ENCODE data around the gene CCT3. TPM values are rescaled to one million over a fixed set of nuclear protein-coding genes. Genes with fewer than 3 reads are reported as not detected.

CCT3 gene
- total and polyA plus RNA-seq, 4 donors = 74.5 to 144 (median 119) TPM

GRCh38 chr1:156356875-156357534, 18.9 kb upstream of the CCT3 start:
- Histone ChIP-seq H3K9me3 (ENCODE audit: control insufficient read depth in 4 of 4, low read length in 3 of 4) (no peaks in the 10 kb centered on the region), H3K36me3 (ENCODE audit: control insufficient read depth in 4 of 4, insufficient read depth in 3 of 4, low read depth in 1 of 4, low read length in 3 of 4) (no peaks in the 10 kb centered on the region), H3K4me3 (ENCODE audit: low read depth in 1 of 3, low read length in 3 of 3) (no peak overlapping the region), H3K27me3 (ENCODE audit: control insufficient read depth in 4 of 4, insufficient read depth in 4 of 4, low read length in 3 of 4) (no peaks in the 10 kb centered on the region), H3K9ac (ENCODE audit: low read depth in 1 of 2, low read length in 2 of 2) (no peak overlapping the region), H3K4me1 (ENCODE audit: control insufficient read depth in 4 of 4, insufficient read depth in 4 of 4, low read length in 3 of 4) (peaks cover 0 to 2% (median 1%) of the 10 kb centered on the region in 4 donors), H3K27ac (ENCODE audit: low read depth in 1 of 2, low read length in 2 of 2) (no peak overlapping the region)
- 10% methylated on average over 22 of the region's 22 CpGs for WGBS
- DNase-seq (ENCODE audit: low spot score) = peak; percentile 68
- TF ChIP-seq FOXA1 (IDR thresholded peaks at IDR 0.05) = no peak
- peak; percentile 34 for TF ChIP-seq SP1 (IDR thresholded peaks at IDR 0.05)
- TF ChIP-seq RXRA (IDR thresholded peaks at IDR 0.05) = no peak
- peak; percentile 61 to 81 for TF ChIP-seq RAD21 (IDR thresholded peaks at IDR 0.05)
- no peak for TF ChIP-seq TAF1 (conservative IDR thresholded peaks at IDR 0.05)
- peak; percentile 60 for TF ChIP-seq CTCF (IDR thresholded peaks at IDR 0.05; ENCODE audit: low read depth, low read length, missing input control)
- no peak for TF ChIP-seq EGR1 (IDR thresholded peaks at IDR 0.05; ENCODE audit: low read depth in 2 of 2)
- peak; percentile 15 for TF ChIP-seq HNF4G (IDR thresholded peaks at IDR 0.05)
- peak; percentile 80 to 81 for TF ChIP-seq HNF4A (conservative IDR thresholded peaks at IDR 0.05)
- TF ChIP-seq GABPA (IDR thresholded peaks at IDR 0.05 in 1 of 2, conservative IDR thresholded peaks at IDR 0.05 in 1 of 2) = no peak
- TF ChIP-seq REST (IDR thresholded peaks at IDR 0.05) = no peak
- TF ChIP-seq YY1 (IDR thresholded peaks at IDR 0.05) = no peak
- no peak for TF ChIP-seq NR2F2 (IDR thresholded peaks at IDR 0.05)
- no peak for TF ChIP-seq MAX (IDR thresholded peaks at IDR 0.05)
- no peak for TF ChIP-seq FOXA2 (IDR thresholded peaks at IDR 0.05)
- TF ChIP-seq JUND (IDR thresholded peaks at IDR 0.05) = no peak
- TF ChIP-seq ATF3 (IDR thresholded peaks at IDR 0.05) = no peak

- no peaks in the 10 kb centered on the region for H3K9me3 ChIP-seq (ENCODE audit: control insufficient read depth in 4 of 4, low read length in 3 of 4)
- no peaks in the 10 kb centered on the region for H3K27me3 ChIP-seq (ENCODE audit: control insufficient read depth in 4 of 4, insufficient read depth in 4 of 4, low read length in 3 of 4)
- H3K4me3 ChIP-seq (ENCODE audit: low read depth in 1 of 3, low read length in 3 of 3) = no peak overlapping the region
- peaks cover 0 to 2% (median 1%) of the 10 kb centered on the region in 4 donors for H3K4me1 ChIP-seq (ENCODE audit: control insufficient read depth in 4 of 4, insufficient read depth in 4 of 4, low read length in 3 of 4)
- TF ChIP-seq HNF4G (IDR thresholded peaks at IDR 0.05) = no peak
- no peak for TF ChIP-seq JUND (IDR thresholded peaks at IDR 0.05)
- no peak for TF ChIP-seq CTCF (IDR thresholded peaks at IDR 0.05; ENCODE audit: low read depth, low read length, missing input control)
- no peak for TF ChIP-seq YY1 (IDR thresholded peaks at IDR 0.05)
- TF ChIP-seq ZBTB33 (IDR thresholded peaks at IDR 0.05) = no peak
- TF ChIP-seq RXRA (IDR thresholded peaks at IDR 0.05) = no peak
- no peak for TF ChIP-seq SP1 (IDR thresholded peaks at IDR 0.05)
- no peak for TF ChIP-seq ATF3 (IDR thresholded peaks at IDR 0.05)
- TF ChIP-seq GABPA (IDR thresholded peaks at IDR 0.05 in 1 of 2, conservative IDR thresholded peaks at IDR 0.05 in 1 of 2) = no peak
- no peak for TF ChIP-seq FOXA1 (IDR thresholded peaks at IDR 0.05)
- no peak for TF ChIP-seq HNF4A (conservative IDR thresholded peaks at IDR 0.05)
- DNase-seq (ENCODE audit: low spot score) = no peak
- H3K9ac ChIP-seq (ENCODE audit: low read depth in 1 of 2, low read length in 2 of 2) = no peak overlapping the region
- no peak overlapping the region for H3K27ac ChIP-seq (ENCODE audit: low read depth in 1 of 2, low read length in 2 of 2)
- H3K36me3 ChIP-seq (ENCODE audit: control insufficient read depth in 4 of 4, insufficient read depth in 3 of 4, low read depth in 1 of 4, low read length in 3 of 4) = no peaks in the 10 kb centered on the region
- WGBS = 44% methylated on average over 6 of the region's 6 CpGs
Measured at GRCh38 chr1:156356262-156356874, 18.3 kb upstream of the CCT3 start.

Data from liver (tissue), 9 donors.